OCI-LY7 (cell line): ENCODE data around the gene CNOT10. TPM values are rescaled to one million over a fixed set of nuclear protein-coding genes. Genes with fewer than 3 reads are reported as not detected.

Experiments
- BruUV-seq: library from RNA; stranded (reverse); fragments of 400-500 nt; replicated peaks from 2 replicates; lab custom pipeline; 2021; lab: Mats Ljungman, UMichigan
- CTCF ChIA-PET: fragments of 300-600 bp; sonication (Branson Sonifier 250); formaldehyde crosslinking; loops from one replicate; lab custom pipeline; 2022; ENCODE audit warnings: antibody characterized with exemption; ENCODE audit not compliant: unreplicated experiment; lab: Charles Lee
- POLR2A ChIA-PET: fragments of 300-600 bp; sonication (Branson Sonifier 250); formaldehyde crosslinking; loops from one replicate; lab custom pipeline; 2022; ENCODE audit warnings: antibody characterized with exemption; lab: Charles Lee
- DNase-seq: peaks from one replicate; pipeline ENCODE4 v3.0.0-alpha.2; 2015; ENCODE audit warnings: low spot score
- H2AFZ ChIP-seq: fragments of 200-600 bp; sonication (generic), shearing (Covaris generic); 2 replicates; pipeline ENCODE4 v1.6.1; 2014; ENCODE audit warnings: mild to moderate bottlenecking, antibody characterized with exemption, low read length, moderate library complexity
- H3K27ac ChIP-seq: fragments of 200-600 bp; sonication (generic); 2 replicates; pipeline ENCODE4 v1.5.1; 2014; ENCODE audit warnings: mixed run types, low read depth, mild to moderate bottlenecking, moderate library complexity, low read length, inconsistent platforms; ENCODE audit not compliant: poor library complexity, severe bottlenecking
- H3K36me3 ChIP-seq: fragments of 200-600 bp; sonication (generic); 2 replicates; pipeline ENCODE4 v1.6.1; 2014; ENCODE audit warnings: mild to moderate bottlenecking, antibody characterized with exemption, low read length, moderate library complexity, mixed read lengths; ENCODE audit not compliant: insufficient read depth
- H3K4me1 ChIP-seq: fragments of 200-600 bp; sonication (generic); 2 replicates; pipeline ENCODE4 v1.5.1; 2014; ENCODE audit warnings: mild to moderate bottlenecking, low read length; ENCODE audit not compliant: insufficient read depth, poor library complexity, severe bottlenecking
- H3K4me2 ChIP-seq: fragments of 200-600 bp; sonication (generic); 2 replicates; pipeline ENCODE4 v1.6.1; 2014; ENCODE audit warnings: mild to moderate bottlenecking, low read length
- H3K4me3 ChIP-seq: fragments of 200-600 bp; sonication (generic); 2 replicates; pipeline ENCODE4 v1.5.1; 2014; ENCODE audit warnings: mild to moderate bottlenecking, low read depth, low read length; ENCODE audit not compliant: poor library complexity, severe bottlenecking
- H3K79me2 ChIP-seq: fragments of 200-600 bp; sonication (generic); 2 replicates; pipeline ENCODE4 v1.6.1; 2016; ENCODE audit warnings: low read depth, mild to moderate bottlenecking, low read length, moderate library complexity, mixed read lengths; ENCODE audit not compliant: insufficient read depth
- H3K9me2 ChIP-seq: fragments of 200-600 bp; sonication (generic); 2 replicates; pipeline ENCODE4 v1.6.1; 2016; ENCODE audit warnings: mild to moderate bottlenecking, low read length, mixed read lengths; ENCODE audit not compliant: insufficient read depth
- H3K9me3 ChIP-seq: fragments of 200-600 bp; sonication (generic); 2 replicates; pipeline ENCODE4 v1.6.1; 2014; ENCODE audit warnings: mild to moderate bottlenecking, mixed run types, low read length, mixed read lengths
- H4K20me1 ChIP-seq: fragments of 200-600 bp; sonication (generic); 2 replicates; pipeline ENCODE4 v1.6.1; 2014; ENCODE audit warnings: mild to moderate bottlenecking, antibody characterized with exemption, low read length, moderate library complexity, mixed read lengths; ENCODE audit not compliant: insufficient read depth
- EZH2phosphoT487 ChIP-seq: fragments of 200-600 bp; sonication (generic); IDR thresholded peaks from 2 replicates; pipeline ENCODE4 v1.6.1; 2018; ENCODE audit warnings: low read depth, borderline replicate concordance, mild to moderate bottlenecking, mixed run types, antibody characterized with exemption, low read length, moderate library complexity, mixed read lengths
- intact Hi-C: fragments of 100-400 bp; cut with micrococcal nuclease; formaldehyde crosslinking; loops from one replicate; pipeline ENCODE4 v1.10.0; 2022; ENCODE audit not compliant: unreplicated experiment
- total RNA-seq, 2 experiments: library from RNA; depleted of rRNA in 1 of 2; stranded (reverse); fragments of >200 nt in 1 of 2; shearing (Covaris generic) in 1 of 2; gene quantifications; 2 replicates each; pipeline ENCODE4 v1.2.3, GENCODE V29; 2014 to 2022
- TF ChIP-seq, protein P1 (sequence below): fragments of 200-600 bp; sonication (generic); conservative IDR thresholded peaks from 2 replicates; pipeline ENCODE4 v1.5.1; 2014; ENCODE audit warnings: mild to moderate bottlenecking, antibody characterized with exemption, low read length, moderate library complexity, mixed read lengths

CNOT10 gene
- total RNA-seq, 2 experiments from 2014 or later: 56.1 to 60.3 TPM

DNA sequence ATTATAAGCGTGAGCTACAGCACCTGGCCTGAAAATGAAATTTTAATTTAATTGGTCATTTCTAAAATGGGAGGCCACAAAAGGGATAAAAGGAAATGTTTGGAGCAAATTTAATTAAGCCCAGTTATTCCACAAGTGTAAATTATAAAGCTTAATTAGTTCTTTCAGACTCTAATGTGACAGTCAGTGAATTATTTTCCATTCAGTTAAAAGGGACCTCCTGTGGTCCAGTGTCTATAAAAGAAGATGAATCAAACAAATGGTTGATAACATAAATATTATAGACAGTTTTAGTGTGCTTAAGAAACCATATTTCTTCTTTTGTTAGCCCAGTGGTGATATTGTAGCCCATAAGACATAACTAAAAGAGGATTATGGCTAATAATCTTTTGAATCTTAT is 66.4 kb downstream of the CNOT10 start:
- H3K9me2 ChIP-seq: no peaks in the 10 kb centered on the region
- no TSS peak for BruUV-seq
- no peaks in the 10 kb centered on the region for H3K9me3 ChIP-seq
- CTCF ChIA-PET: no interaction called here
- DNase-seq: no peak
- TF ChIP-seq, protein P1, sequence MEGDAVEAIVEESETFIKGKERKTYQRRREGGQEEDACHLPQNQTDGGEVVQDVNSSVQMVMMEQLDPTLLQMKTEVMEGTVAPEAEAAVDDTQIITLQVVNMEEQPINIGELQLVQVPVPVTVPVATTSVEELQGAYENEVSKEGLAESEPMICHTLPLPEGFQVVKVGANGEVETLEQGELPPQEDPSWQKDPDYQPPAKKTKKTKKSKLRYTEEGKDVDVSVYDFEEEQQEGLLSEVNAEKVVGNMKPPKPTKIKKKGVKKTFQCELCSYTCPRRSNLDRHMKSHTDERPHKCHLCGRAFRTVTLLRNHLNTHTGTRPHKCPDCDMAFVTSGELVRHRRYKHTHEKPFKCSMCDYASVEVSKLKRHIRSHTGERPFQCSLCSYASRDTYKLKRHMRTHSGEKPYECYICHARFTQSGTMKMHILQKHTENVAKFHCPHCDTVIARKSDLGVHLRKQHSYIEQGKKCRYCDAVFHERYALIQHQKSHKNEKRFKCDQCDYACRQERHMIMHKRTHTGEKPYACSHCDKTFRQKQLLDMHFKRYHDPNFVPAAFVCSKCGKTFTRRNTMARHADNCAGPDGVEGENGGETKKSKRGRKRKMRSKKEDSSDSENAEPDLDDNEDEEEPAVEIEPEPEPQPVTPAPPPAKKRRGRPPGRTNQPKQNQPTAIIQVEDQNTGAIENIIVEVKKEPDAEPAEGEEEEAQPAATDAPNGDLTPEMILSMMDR: no peak
- no peak for TF ChIP-seq EZH2phosphoT487
- POLR2A ChIA-PET: no interaction called here
- intact Hi-C loops: no loop called here
- no peak overlapping the region for H3K4me3 ChIP-seq
- no peaks in the 10 kb centered on the region for H3K4me1 ChIP-seq
- H2AFZ ChIP-seq: no peak overlapping the region
- H3K36me3 ChIP-seq: peaks cover 15% of the 10 kb centered on the region
- no peak overlapping the region for H3K27ac ChIP-seq
- H3K4me2 ChIP-seq: no peak overlapping the region
- no peaks in the 10 kb centered on the region for H4K20me1 ChIP-seq
- no peaks in the 10 kb centered on the region for H3K79me2 ChIP-seq

DNA sequence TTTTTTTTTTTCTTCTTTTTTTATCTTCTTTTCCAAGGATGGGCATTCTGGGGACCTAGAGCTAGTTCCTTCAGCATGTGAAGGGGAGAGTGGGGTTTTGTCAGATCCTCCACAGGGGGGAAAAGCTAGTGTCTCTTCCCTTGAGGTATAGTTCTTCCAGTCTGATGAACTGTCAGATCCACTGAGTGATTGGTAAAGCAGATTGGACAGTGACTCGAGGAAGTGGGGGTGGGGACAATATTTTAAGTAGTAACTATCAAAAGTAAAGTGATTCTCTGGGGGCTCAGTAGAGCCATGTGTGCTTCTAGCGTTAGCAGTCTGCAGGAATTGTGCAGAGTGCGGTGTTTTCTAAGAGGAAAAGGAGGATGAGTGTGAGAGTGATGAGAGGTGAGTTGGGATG is 70.8 kb downstream of the CNOT10 start:
- no peak for DNase-seq
- intact Hi-C loops: loop anchor here (2.0 kb wide), 1 partner anchor 19 kb away; no protein-coding TSS in a partner anchor
- no TSS peak for BruUV-seq

More for the DNA sequence above, 70.8 kb downstream of the CNOT10 start:
- ChIA-PET CTCF (no interaction called here), POLR2A (interaction anchor here (0.7 kb wide), 1 partner anchor 153 kb away, joined by 3 read pairs; no protein-coding TSS in a partner anchor)
- no peaks in the 10 kb centered on the region for H3K9me2 ChIP-seq
- H3K36me3 ChIP-seq: peaks cover 23% of the 10 kb centered on the region
- no peak overlapping the region for H3K4me3 ChIP-seq
- no peak overlapping the region for H3K27ac ChIP-seq
- no peaks in the 10 kb centered on the region for H3K9me3 ChIP-seq
- no peak overlapping the region for H3K4me2 ChIP-seq
- no peaks in the 10 kb centered on the region for H4K20me1 ChIP-seq
- TF ChIP-seq EZH2phosphoT487: no peak
- TF ChIP-seq, protein P1: no peak
- H3K4me1 ChIP-seq: no peaks in the 10 kb centered on the region
- H3K79me2 ChIP-seq: no peaks in the 10 kb centered on the region
- no peak overlapping the region for H2AFZ ChIP-seq
